Body of pancreas (tissue), 4 donors: Measurements from ENCODE around the gene CYP27A1.

Source experiments
- CTCF ChIP-seq, 7 experiments: fragments of 450-650 bp in 4 of 7; fragments of 200-600 bp in 3 of 7; sonication (generic) in 3 of 7; IDR thresholded peaks; one replicate each; pipeline ENCODE4 v1.5.1; 2016 to 2019; ENCODE audit warnings: antibody characterized with exemption in 7 of 7
- POLR2A ChIP-seq, 3 donors: fragments of 450-650 bp; IDR thresholded peaks; one replicate each; pipeline ENCODE4 v1.6.1; 2016; ENCODE audit warnings: antibody characterized with exemption in 3 of 3, mild to moderate bottlenecking in 2 of 3

GRCh38 chr2:218755567-218756404, 26.2 kb upstream of the CYP27A1 start:
- TF ChIP-seq POLR2A (IDR thresholded peaks at IDR 0.05) (no peak), CTCF (IDR thresholded peaks at IDR 0.05) (no peak)
